ENCODE results near the gene GNG2. TPM values are rescaled to one million over a fixed set of nuclear protein-coding genes. Genes with fewer than 3 reads are reported as not detected.

The GNG2 gene
- total RNA-seq, 4 donors from 2014 or later: 3.6 to 8.1 (median 7.2) TPM

GRCh38 chr14:51996148-51996746 lies 135.8 kb downstream of the GNG2 start:
- Histone ChIP-seq H3K27ac (no peak overlapping the region), H3K27me3 (no peaks in the 10 kb centered on the region), H3K36me3 (peaks cover 56% of the 10 kb centered on the region), H3K4me1 (no peaks in the 10 kb centered on the region), H3K4me3 (no peak overlapping the region), H3K9me3 (no peaks in the 10 kb centered on the region)
- WGBS: 55% methylated on average over 4 of the region's 4 CpGs
- TF ChIP-seq POLR2A (IDR thresholded peaks at IDR 0.05) (no peak), CTCF (IDR thresholded peaks at IDR 0.05) (peak; percentile 45 to 52), EP300 (IDR thresholded peaks at IDR 0.05) (no peak)
- DNase-seq (ENCODE audit: low spot score in 2 of 2): no peak

GRCh38 chr14:51998348-51998747 lies 137.9 kb downstream of the GNG2 start:
- H3K4me3 ChIP-seq: no peak overlapping the region
- H3K27ac ChIP-seq: no peak overlapping the region
- no peaks in the 10 kb centered on the region for H3K9me3 ChIP-seq
- no peaks in the 10 kb centered on the region for H3K27me3 ChIP-seq
- peaks cover 60% of the 10 kb centered on the region for H3K36me3 ChIP-seq
- TF ChIP-seq POLR2AphosphoS5 (IDR thresholded peaks at IDR 0.05): no peak
- TF ChIP-seq POLR2A (IDR thresholded peaks at IDR 0.05): no peak
- TF ChIP-seq EP300 (IDR thresholded peaks at IDR 0.05): no peak
- TF ChIP-seq CTCF (IDR thresholded peaks at IDR 0.05): no peak
- no peak for DNase-seq (ENCODE audit: low spot score in 2 of 2)
- peaks cover 8% of the 10 kb centered on the region for H3K4me1 ChIP-seq

- no peak for TF ChIP-seq POLR2A (IDR thresholded peaks at IDR 0.05)
- no peak for TF ChIP-seq CTCF (IDR thresholded peaks at IDR 0.05)
- no peak overlapping the region for H3K27ac ChIP-seq
- no peaks in the 10 kb centered on the region for H3K27me3 ChIP-seq
- DNase-seq (ENCODE audit: low spot score in 2 of 2): no peak
- H3K36me3 ChIP-seq: peaks cover 64% of the 10 kb centered on the region
- 73% methylated on average over 2 of the region's 2 CpGs for WGBS
- H3K4me1 ChIP-seq: peaks cover 8% of the 10 kb centered on the region
- no peak overlapping the region for H3K4me3 ChIP-seq
- no peaks in the 10 kb centered on the region for H3K9me3 ChIP-seq
Observed at GRCh38 chr14:51999084-51999483, 138.7 kb downstream of the GNG2 start.

DNA sequence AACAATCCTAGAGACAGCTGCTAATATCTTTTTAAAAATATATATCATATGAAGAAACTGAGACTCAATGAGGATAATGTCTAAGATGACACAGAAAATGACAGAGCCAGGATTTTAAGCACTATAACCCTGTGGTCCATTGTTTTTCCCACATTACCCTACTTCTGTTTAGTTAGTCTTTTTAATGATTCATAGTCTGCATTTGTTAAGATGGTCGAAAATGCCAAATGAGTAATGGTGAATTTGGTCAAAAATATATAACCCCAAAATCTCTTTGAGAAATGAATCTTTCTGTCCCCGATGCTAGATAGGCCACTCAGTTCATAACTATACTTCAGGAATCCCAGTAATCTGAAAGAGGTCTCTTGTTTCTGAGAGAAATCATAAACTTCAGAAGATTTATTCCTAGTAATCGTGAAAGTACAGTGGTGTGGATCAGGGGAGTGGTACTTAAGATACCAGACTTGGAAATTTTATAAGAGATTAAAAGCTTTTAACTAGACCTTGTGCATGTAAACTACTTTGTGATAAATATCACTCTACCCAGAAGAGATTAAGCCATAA lies 139.7 kb downstream of the GNG2 start:
- Histone ChIP-seq H3K27me3 (no peaks in the 10 kb centered on the region), H3K27ac (no peak overlapping the region), H3K4me3 (no peak overlapping the region), H3K4me1 (peaks cover 8% of the 10 kb centered on the region), H3K36me3 (peaks cover 64% of the 10 kb centered on the region), H3K9me3 (no peaks in the 10 kb centered on the region)
- TF ChIP-seq POLR2A (IDR thresholded peaks at IDR 0.05) (no peak), CTCF (IDR thresholded peaks at IDR 0.05) (no peak), EP300 (IDR thresholded peaks at IDR 0.05) (no peak), POLR2AphosphoS5 (IDR thresholded peaks at IDR 0.05) (no peak)
- 73% methylated on average over 3 of the region's 3 CpGs for WGBS
- no peak for DNase-seq (ENCODE audit: low spot score in 2 of 2)

- no peak for TF ChIP-seq POLR2AphosphoS5 (IDR thresholded peaks at IDR 0.05)
- no peak for TF ChIP-seq CTCF (IDR thresholded peaks at IDR 0.05)
- TF ChIP-seq EP300 (IDR thresholded peaks at IDR 0.05): no peak
- no peak for TF ChIP-seq POLR2A (IDR thresholded peaks at IDR 0.05)
Observed at GRCh38 chr14:52000696-52001095, 140.3 kb downstream of the GNG2 start.

More at GRCh38 chr14:52000696-52001095, 140.3 kb downstream of the GNG2 start:
- Histone ChIP-seq H3K36me3 (peaks cover 65% of the 10 kb centered on the region), H3K27ac (no peak overlapping the region), H3K9me3 (no peaks in the 10 kb centered on the region), H3K27me3 (no peaks in the 10 kb centered on the region), H3K4me3 (no peak overlapping the region), H3K4me1 (peaks cover 8% of the 10 kb centered on the region)
- DNase-seq (ENCODE audit: low spot score in 2 of 2): no peak
- WGBS: 78% methylated on average over 3 of the region's 3 CpGs

All from suprapubic skin (tissue), 4 donors.